ENCODE results near the gene C10orf90.
"Not testable (repeated sequence)": the region's sequence is repeated elsewhere in the genome, so short reads cannot be mapped to it uniquely, and the experiment has no call there.

Gene C10orf90

GRCh38 chr10:126390324-126390723, 280.2 kb downstream of the C10orf90 start:
- no peak for DNase-seq (ENCODE audit: low read depth)

- DNase-seq (ENCODE audit: low read depth) = no peak
Observed at GRCh38 chr10:126387931-126388911, 282.3 kb downstream of the C10orf90 start, which contains the start of gene ADAM12. TSS of gene ADAM12 (minus strand) at chr10:126388477. CDS start at chr10:126388145, 332 bp downstream.

GRCh38 chr10:126387041-126387921, 283.2 kb downstream of the C10orf90 start:
- peak; percentile 5 for DNase-seq (ENCODE audit: low read depth)

- no peak for DNase-seq (ENCODE audit: low read depth)
Observed at GRCh38 chr10:126384269-126384873, 286.1 kb downstream of the C10orf90 start.

GRCh38 chr10:126380352-126381076, 290.0 kb downstream of the C10orf90 start:
- DNase-seq (ENCODE audit: low read depth) = no peak

- DNase-seq (ENCODE audit: low read depth) = not testable (repeated sequence)
Observed at GRCh38 chr10:126379166-126379565, 291.3 kb downstream of the C10orf90 start.

- DNase-seq (ENCODE audit: low read depth) = no peak
Observed at GRCh38 chr10:126376956-126377355, 293.5 kb downstream of the C10orf90 start.

- DNase-seq (ENCODE audit: low read depth) = no peak
Observed at GRCh38 chr10:126375926-126376554, 294.5 kb downstream of the C10orf90 start.

GRCh38 chr10:126375299-126375698, 295.2 kb downstream of the C10orf90 start:
- no peak for DNase-seq (ENCODE audit: low read depth)

Measured in stimulated activated CD8-positive, alpha-beta memory T cell treated with anti-CD3 and anti-CD28 coated beads, Interleukin-15, amount 100 ng/mL, for 24 hours (primary cell).